Muscle layer of duodenum (tissue), 2 donors: ENCODE results near the gene PGAP3.
"Not testable (repeated sequence)": the region's sequence is repeated elsewhere in the genome, so short reads cannot be mapped to it uniquely, and the experiment has no call there.

Experiments used
- H3K27ac ChIP-seq: one replicate; pipeline ENCODE4 v1.7.0; 2013; ENCODE audit warnings: mild to moderate bottlenecking, low read length
- H3K27me3 ChIP-seq: one replicate; pipeline ENCODE4 v1.7.0; 2013; ENCODE audit warnings: low read depth, mild to moderate bottlenecking, control low read depth, low read length
- H3K36me3 ChIP-seq, 2 donors: one replicate each; pipeline ENCODE4 v1.7.0; 2013; ENCODE audit warnings: low read length in 2 of 2, control low read depth in 1 of 2, mild to moderate bottlenecking in 1 of 2; ENCODE audit not compliant: insufficient read depth in 2 of 2, control insufficient read depth in 1 of 2
- H3K4me1 ChIP-seq, 2 donors: one replicate each; pipeline ENCODE4 v1.7.0; 2013; ENCODE audit warnings: low read length in 2 of 2, mild to moderate bottlenecking in 2 of 2, control low read depth in 1 of 2, moderate library complexity in 1 of 2; ENCODE audit not compliant: insufficient read depth in 2 of 2, control insufficient read depth in 1 of 2
- H3K4me3 ChIP-seq, 2 donors: one replicate each; pipeline ENCODE4 v1.7.0; 2013; ENCODE audit warnings: low read length in 2 of 2, low read depth in 1 of 2, mild to moderate bottlenecking in 1 of 2
- H3K9me3 ChIP-seq, 2 donors: one replicate each; pipeline ENCODE4 v1.7.0; 2013; ENCODE audit warnings: low read length in 2 of 2, control low read depth in 1 of 2, mild to moderate bottlenecking in 1 of 2; ENCODE audit not compliant: control insufficient read depth in 1 of 2
- donor health status: healthy.

The PGAP3 gene

DNA sequence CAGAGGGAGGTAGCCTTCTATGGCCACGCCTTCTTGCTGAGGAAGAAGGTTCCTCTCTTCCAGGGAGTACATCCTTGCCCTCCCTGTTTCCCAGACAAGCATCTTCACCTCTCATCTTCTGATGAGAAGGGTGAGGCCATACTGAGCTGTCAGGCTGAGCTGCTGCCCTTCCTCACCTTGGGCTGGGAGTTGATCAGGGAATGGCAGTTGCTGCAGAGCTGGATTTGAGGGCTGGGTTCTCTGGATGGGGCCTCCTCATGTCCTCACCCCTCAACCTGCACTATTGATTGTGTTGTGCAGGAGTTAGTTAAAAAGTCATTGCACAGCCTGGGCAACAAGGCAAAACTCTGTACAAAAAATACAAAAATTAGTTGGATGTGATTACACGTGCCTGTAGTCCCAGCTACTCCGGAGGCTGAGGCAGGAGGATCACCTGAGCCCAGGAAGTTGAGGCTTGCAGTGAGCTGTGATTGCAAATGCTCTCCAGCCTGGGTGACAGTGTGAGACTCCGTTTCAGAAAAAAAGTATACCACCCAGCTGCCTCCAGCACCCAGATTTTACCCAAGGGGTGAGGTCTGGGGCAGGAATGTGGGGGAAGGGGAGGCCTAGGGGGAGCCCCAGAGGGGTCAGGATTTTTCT lies 14.0 kb upstream of the PGAP3 start:
- Histone ChIP-seq H3K4me1 (peaks cover 11 to 24% of the 10 kb centered on the region in 2 donors), H3K27ac (no peak overlapping the region)

GRCh38 chr17:39701012-39701783 lies 13.3 kb upstream of the PGAP3 start:
- H3K4me1 ChIP-seq, result peaks cover 11 to 24% of the 10 kb centered on the region in 2 donors
- no peaks in the 10 kb centered on the region for H3K9me3 ChIP-seq
- H3K4me3 ChIP-seq, result peak overlapping the region; percentile 54 to 83
- no peaks in the 10 kb centered on the region for H3K27me3 ChIP-seq
- H3K27ac ChIP-seq, result peak overlapping the region; percentile 53
- no peaks in the 10 kb centered on the region for H3K36me3 ChIP-seq

More for the DNA sequence above, 14.0 kb upstream of the PGAP3 start:
- no peaks in the 10 kb centered on the region for H3K9me3 ChIP-seq
- peaks cover 0 to 4% of the 10 kb centered on the region in 2 donors for H3K36me3 ChIP-seq
- peak overlapping the region; percentile 54 to 83 for H3K4me3 ChIP-seq
- H3K27me3 ChIP-seq, result no peaks in the 10 kb centered on the region

DNA sequence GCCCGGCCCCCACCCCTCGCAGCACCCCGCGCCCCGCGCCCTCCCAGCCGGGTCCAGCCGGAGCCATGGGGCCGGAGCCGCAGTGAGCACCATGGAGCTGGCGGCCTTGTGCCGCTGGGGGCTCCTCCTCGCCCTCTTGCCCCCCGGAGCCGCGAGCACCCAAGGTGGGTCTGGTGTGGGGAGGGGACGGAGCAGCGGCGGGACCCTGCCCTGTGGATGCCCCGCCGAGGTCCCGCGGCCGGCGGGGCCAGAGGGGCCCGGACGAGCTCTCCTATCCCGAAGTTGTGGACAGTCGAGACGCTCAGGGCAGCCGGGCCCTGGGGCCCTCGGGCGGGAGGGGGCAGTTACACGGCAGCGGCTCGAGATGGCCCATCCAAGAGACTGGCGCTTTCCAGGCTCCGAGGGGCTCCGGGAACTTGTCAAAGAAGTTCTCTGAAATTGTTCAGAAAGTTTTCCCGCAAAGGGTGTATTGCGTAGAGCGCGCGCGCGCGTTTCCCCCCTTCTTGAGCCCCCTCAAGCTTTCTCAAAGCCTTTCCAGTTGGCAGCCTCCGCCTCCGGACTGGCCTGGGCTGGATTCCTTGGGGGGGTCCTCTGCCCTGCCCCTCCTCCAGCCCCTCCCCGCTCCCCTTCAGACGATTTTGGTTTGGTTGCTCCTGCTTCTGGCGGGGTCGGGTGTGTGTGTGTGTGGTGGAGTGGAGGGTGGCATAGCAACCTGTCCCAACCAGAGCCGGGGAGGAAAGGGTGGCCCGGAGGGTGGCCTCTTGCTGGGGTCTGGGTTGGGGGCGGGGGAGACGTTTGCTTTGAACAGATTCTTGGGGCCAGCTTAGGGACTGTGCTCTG lies 12.5 kb upstream of the PGAP3 start:
- no peaks in the 10 kb centered on the region for H3K9me3 ChIP-seq
- no peaks in the 10 kb centered on the region for H3K36me3 ChIP-seq
- H3K4me3 ChIP-seq, result peak overlapping the region; percentile 54 to 83
- H3K27ac ChIP-seq, result peak overlapping the region; percentile 53
- no peaks in the 10 kb centered on the region for H3K27me3 ChIP-seq
- peaks cover 8 to 24% of the 10 kb centered on the region in 2 donors for H3K4me1 ChIP-seq

- H3K4me1 ChIP-seq, result peaks cover 4 to 21% of the 10 kb centered on the region in 2 donors
- no peaks in the 10 kb centered on the region for H3K27me3 ChIP-seq
- H3K36me3 ChIP-seq, result no peaks in the 10 kb centered on the region
- H3K9me3 ChIP-seq, result no peaks in the 10 kb centered on the region
- H3K4me3 ChIP-seq, result peak within 1 kb of the TSS; percentile 54 to 83
- H3K27ac ChIP-seq, result peak within 1 kb of the TSS; percentile 53
Observed at GRCh38 chr17:39699818-39700147, 11.9 kb upstream of the PGAP3 start, which contains the start of gene ERBB2. Gene ERBB2 (plus strand): TSS chr17:39700064. CDS start chr17:39700239, 175 bp downstream.

GRCh38 chr17:39699157-39699817 lies 11.4 kb upstream of the PGAP3 start:
- not testable (repeated sequence) for H3K36me3 ChIP-seq, H3K27me3 ChIP-seq, H3K9me3 ChIP-seq
- Histone ChIP-seq H3K4me1 (peaks cover 0 to 17% of the 10 kb centered on the region in 2 donors), H3K27ac (peak overlapping the region; percentile 53), H3K4me3 (peak overlapping the region; percentile 54 to 83)

- Histone ChIP-seq H3K9me3 (no peaks in the 10 kb centered on the region), H3K27ac (no peak overlapping the region), H3K4me3 (no peak overlapping the region), H3K4me1 (peaks cover 0 to 17% of the 10 kb centered on the region in 2 donors), H3K36me3 (no peaks in the 10 kb centered on the region), H3K27me3 (no peaks in the 10 kb centered on the region)
Observed at GRCh38 chr17:39697961-39698360, 10.1 kb upstream of the PGAP3 start.

DNA sequence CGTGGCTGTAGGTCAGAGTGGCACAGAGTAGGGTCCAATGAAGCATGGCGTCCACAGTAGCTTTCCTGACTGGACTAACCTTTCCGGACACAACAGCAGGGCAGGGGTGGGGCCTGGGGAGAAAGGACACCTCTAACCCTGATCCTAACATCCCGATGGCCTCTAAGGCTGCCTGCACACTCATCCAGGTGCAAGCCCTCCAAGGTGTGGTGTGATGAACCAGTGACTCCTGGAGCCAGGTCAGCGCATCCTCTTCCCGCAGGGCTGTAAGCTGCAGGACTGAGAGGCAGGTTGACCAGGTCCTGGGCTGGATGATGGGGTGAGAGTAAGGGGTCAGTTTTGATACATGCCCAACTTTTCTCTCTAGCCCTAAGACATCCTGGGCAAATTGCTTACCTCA lies 8.9 kb upstream of the PGAP3 start:
- H3K4me1 ChIP-seq, result peaks cover 0 to 13% of the 10 kb centered on the region in 2 donors
- no peak overlapping the region for H3K27ac ChIP-seq
- H3K36me3 ChIP-seq, result no peaks in the 10 kb centered on the region
- H3K9me3 ChIP-seq, result no peaks in the 10 kb centered on the region
- no peaks in the 10 kb centered on the region for H3K27me3 ChIP-seq
- H3K4me3 ChIP-seq, result no peak overlapping the region

GRCh38 chr17:39695089-39695474 lies 7.2 kb upstream of the PGAP3 start:
- H3K9me3 ChIP-seq, result no peaks in the 10 kb centered on the region
- no peak overlapping the region for H3K4me3 ChIP-seq
- H3K27me3 ChIP-seq, result no peaks in the 10 kb centered on the region
- peaks cover 0 to 5% of the 10 kb centered on the region in 2 donors for H3K4me1 ChIP-seq
- H3K36me3 ChIP-seq, result no peaks in the 10 kb centered on the region
- no peak overlapping the region for H3K27ac ChIP-seq

- Histone ChIP-seq H3K4me3 (no peak overlapping the region), H3K4me1 (peaks cover 0 to 5% of the 10 kb centered on the region in 2 donors), H3K27ac (no peak overlapping the region), H3K36me3 (no peaks in the 10 kb centered on the region), H3K9me3 (no peaks in the 10 kb centered on the region), H3K27me3 (no peaks in the 10 kb centered on the region)
Observed at GRCh38 chr17:39694593-39694992, 6.7 kb upstream of the PGAP3 start.

DNA sequence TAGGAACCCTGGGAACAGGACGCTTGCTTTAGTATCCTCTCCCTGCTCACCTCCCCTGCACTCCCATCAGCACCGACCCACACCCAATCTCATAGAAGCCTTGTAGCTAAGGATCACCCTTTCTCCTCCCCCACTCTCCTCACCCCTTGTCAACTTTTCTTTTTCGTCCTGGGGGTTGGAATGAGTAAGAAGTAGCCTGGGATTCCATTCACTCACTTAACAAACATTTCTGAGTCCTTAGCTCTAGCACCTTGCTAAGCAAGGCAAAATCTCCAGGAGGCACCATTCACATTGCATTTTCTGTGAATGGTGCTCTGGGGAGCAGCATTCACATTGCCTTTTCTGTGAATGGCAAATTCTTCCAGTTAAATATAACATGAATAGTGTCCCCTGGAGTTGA lies 1.1 kb upstream of the PGAP3 start:
- Histone ChIP-seq H3K4me3 (peak overlapping the region; percentile 84 to 97), H3K9me3 (no peaks in the 10 kb centered on the region), H3K4me1 (peaks cover 8% of the 10 kb centered on the region in 2 donors), H3K27me3 (no peaks in the 10 kb centered on the region), H3K36me3 (peaks cover 11 to 12% of the 10 kb centered on the region in 2 donors), H3K27ac (no peak overlapping the region)

- Histone ChIP-seq H3K9me3 (no peaks in the 10 kb centered on the region), H3K27me3 (no peaks in the 10 kb centered on the region), H3K4me3 (peak overlapping the region; percentile 84 to 97), H3K27ac (peak overlapping the region; percentile 91), H3K4me1 (peaks cover 8% of the 10 kb centered on the region in 2 donors), H3K36me3 (peaks cover 12 to 14% of the 10 kb centered on the region in 2 donors)
Observed at GRCh38 chr17:39688475-39688835, 598 bp upstream of the PGAP3 start.
